K562 (cell line): ENCODE results near the gene CDHR2. TPM values are rescaled to one million over a fixed set of nuclear protein-coding genes. Genes with fewer than 3 reads are reported as not detected.
A peak's percentile ranks its signal among the peaks of the same experiment; 100 is the strongest.

Experiments
- ATAC-seq: fragments of 200-7000 bp; cut with Tn5 transposase; 3 replicates; pipeline ENCODE4 v1.9.1; 2020; ENCODE audit warnings: moderate library complexity
- BruUV-seq: library from RNA; stranded (reverse); fragments of 400-500 nt; replicated peaks from 2 replicates; lab custom pipeline; 2021; lab: Mats Ljungman, UMichigan
- CTCF ChIA-PET: fragments of 300-600 bp; formaldehyde crosslinking; extraction: SDS; loops from one replicate; lab custom pipeline; 2021; ENCODE audit warnings: low intra/inter-chr PET ratio; lab: Yijun Ruan, JAX
- POLR2A ChIA-PET: fragments of 300-600, 350-650 bp; sonication (Branson Sonifier 250); formaldehyde crosslinking; extraction: SDS; loops from one replicate; lab custom pipeline; 2021; ENCODE audit warnings: antibody characterized with exemption, inconsistent platforms; lab: Yijun Ruan, JAX
- DNase-seq, 4 experiments: peaks; one replicate each; pipeline versions ENCODE4 v3.0.0 to v3.0.0-alpha.2; 2011 to 2018; ENCODE audit warnings: low spot score in 3 of 4, mixed read lengths in 3 of 4; ENCODE audit errors: extremely low read depth in 1 of 4
- FAIRE-seq: peaks from 2 replicates; lab custom pipeline; 2011; peaks lifted over from hg19 to GRCh38; lab: Jason Lieb, UNC
- H2AFZ ChIP-seq: 2 replicates; pipeline ENCODE4 v1.6.0; 2011; ENCODE audit warnings: low read depth, low read length, control low read depth, inconsistent platforms
- H3K27ac ChIP-seq: fragments of 200-600 bp; 3 replicates; pipeline ENCODE4 v1.8.0; 2011; ENCODE audit warnings: low read depth, mild to moderate bottlenecking, control low read depth, inconsistent platforms, low read length, moderate library complexity, mixed read lengths; ENCODE audit errors: extremely low read depth
- H3K27me3 ChIP-seq, 2 experiments: fragments of 300-600 bp in 1 of 2; 2 replicates in 1 of 2; 3 replicates in 1 of 2; pipeline versions ENCODE4 v1.6.0 to v1.8.0; 2011; ENCODE audit warnings: inconsistent platforms in 2 of 2, low read length in 2 of 2, mild to moderate bottlenecking in 1 of 2, mixed read lengths in 1 of 2, moderate library complexity in 1 of 2; ENCODE audit not compliant: control insufficient read depth in 2 of 2, insufficient read depth in 2 of 2
- H3K36me3 ChIP-seq: fragments of 300-600 bp; 3 replicates; pipeline ENCODE4 v1.8.0; 2011; ENCODE audit warnings: mild to moderate bottlenecking, low read length, inconsistent platforms; ENCODE audit not compliant: control insufficient read depth, insufficient read depth
- H3K4me1 ChIP-seq, 2 experiments: fragments of 200-600 bp in 1 of 2; replicated peaks in 1 of 2; 2 replicates in 1 of 2; 3 replicates in 1 of 2; pipeline versions ENCODE4 v1.5.1 to v1.8.0; 2011; ENCODE audit warnings: inconsistent platforms in 2 of 2, low read length in 2 of 2, mild to moderate bottlenecking in 1 of 2, mixed read lengths in 1 of 2, moderate library complexity in 1 of 2; ENCODE audit not compliant: control insufficient read depth in 2 of 2, insufficient read depth in 2 of 2
- H3K4me2 ChIP-seq: 2 replicates; pipeline ENCODE4 v1.6.1; 2011; ENCODE audit warnings: low read length, control low read depth, inconsistent platforms, mixed read lengths; ENCODE audit not compliant: insufficient read depth
- H3K4me3 ChIP-seq: fragments of 200-600 bp; sonication (generic), shearing (Covaris generic); 2 replicates; pipeline ENCODE4 v1.5.1; 2016; ENCODE audit warnings: control low read depth, inconsistent platforms
- H3K79me2 ChIP-seq: fragments of 200-600 bp; 3 replicates; pipeline ENCODE4 v1.8.0; 2011; ENCODE audit warnings: low read length, inconsistent platforms; ENCODE audit not compliant: control insufficient read depth, insufficient read depth
- H3K9ac ChIP-seq, 2 experiments: 2 replicates each; pipeline versions ENCODE4 v1.6.0 to v1.6.1; 2011; ENCODE audit warnings: low read depth in 2 of 2, low read length in 2 of 2, control low read depth in 1 of 2, inconsistent platforms in 1 of 2, mild to moderate bottlenecking in 1 of 2, mixed read lengths in 1 of 2; ENCODE audit not compliant: insufficient read depth in 1 of 2
- H3K9me1 ChIP-seq: one replicate; pipeline ENCODE4 v1.6.0; 2011; ENCODE audit warnings: inconsistent platforms, mild to moderate bottlenecking, low read length, moderate library complexity; ENCODE audit not compliant: control insufficient read depth, insufficient read depth
- H3K9me3 ChIP-seq: replicated peaks from 2 replicates; pipeline ENCODE4 v1.5.1; 2011; ENCODE audit warnings: low read depth, low read length, inconsistent platforms; ENCODE audit not compliant: control insufficient read depth, insufficient read depth
- H4K20me1 ChIP-seq: replicated peaks from 2 replicates; pipeline ENCODE4 v1.6.1; 2011; ENCODE audit warnings: low read length, inconsistent platforms, mixed read lengths; ENCODE audit not compliant: control insufficient read depth, insufficient read depth
- BMI1 ChIP-seq: fragments of 150-350 bp; IDR thresholded peaks from 2 replicates; pipeline ENCODE4 v1.6.1; 2014; ENCODE audit warnings: low read length
- DMBX1 ChIP-seq: fragments of 250-450 bp; sonication (Bioruptor Pico); IDR thresholded peaks from 2 replicates; pipeline ENCODE4 v1.8.0; 2022; ENCODE audit warnings: inconsistent platforms, mild to moderate bottlenecking, moderate library complexity, borderline replicate concordance
- NR2F6 ChIP-seq: fragments of 450-650 bp; formaldehyde crosslinking; IDR thresholded peaks from 2 replicates; pipeline ENCODE4 v1.4.0; 2020; ENCODE audit warnings: mild to moderate bottlenecking
- POLR2A ChIP-seq: fragments of 450-650 bp; conservative IDR thresholded peaks from 2 replicates; pipeline ENCODE4 v1.6.1; 2016
- POLR2AphosphoS2 ChIP-seq: IDR thresholded peaks from 2 replicates; pipeline ENCODE4 v1.6.1; 2012; ENCODE audit warnings: low read length, improper control_type of control experiment
- PPARD ChIP-seq: fragments of 250-450 bp; sonication (Bioruptor Pico); IDR thresholded peaks from 2 replicates; pipeline ENCODE4 v1.8.0; 2022; ENCODE audit warnings: inconsistent platforms, mild to moderate bottlenecking, moderate library complexity
- PRPF4 ChIP-seq: fragments of 200-400 bp; formaldehyde crosslinking; IDR thresholded peaks from one replicate; pipeline ENCODE4 v1.6.1; 2017; ENCODE audit warnings: low read length, low read depth, mild to moderate bottlenecking; ENCODE audit not compliant: insufficient read depth, poor library complexity, severe bottlenecking
- RCOR1 ChIP-seq, 2 experiments: IDR thresholded peaks; 2 replicates each; pipeline ENCODE4 v1.6.1; 2012; ENCODE audit warnings: low read depth in 2 of 2, low read length in 2 of 2, borderline replicate concordance in 1 of 2, improper control_type of control experiment in 1 of 2
- ZNF584 ChIP-seq: fragments of 200-800 bp; sonication (Bioruptor generic); IDR thresholded peaks from 2 replicates; pipeline ENCODE4 v1.6.1; 2016; ENCODE audit warnings: low read depth, mild to moderate bottlenecking, missing genetic modification characterization, missing compliant biosample characterization
- WGBS: fragments of 100-300 bp; shearing (Covaris generic); methylation state at CpG from one replicate; pipeline ENCODE4 v1.1.6; 2016; ENCODE audit warnings: low coverage, mixed read lengths; ENCODE audit not compliant: insufficient coverage; ENCODE audit errors: missing lambda C conversion rate; 5-methylcytosine and 5-hydroxymethylcytosine counted together
- in situ Hi-C: fragments of 300-500 bp; cut with MboI; formaldehyde crosslinking; loops from 4 replicates; pipeline ENCODE4 v1.15.0; 2018; ENCODE audit warnings: inconsistent platforms, mixed read lengths
- intact Hi-C: fragments of 100-400 bp; cut with micrococcal nuclease; formaldehyde crosslinking; loops from 2 replicates; pipeline ENCODE4 v1.14.2; 2022
- polyA plus RNA-seq, 8 experiments: library from polyadenylated mRNA; depleted of rRNA in 4 of 8; stranded (reverse) in 5 of 8; unstranded in 3 of 8; fragments of >200 nt; fragmentation: Nextera tagmentation in 2 of 8; fragmentation: Illumina TruSeq in 1 of 8; extraction: Ambion mirVana in 2 of 8; extraction: Trizol in 1 of 8; gene quantifications; 2 replicates each; pipeline versions ENCODE4 v1.2.1 to v1.2.3, GENCODE V29; 2011 to 2014; ENCODE audit warnings: inconsistent platforms in 1 of 8, missing spikeins in 1 of 8
- total RNA-seq, 7 experiments: library from RNA; depleted of rRNA in 6 of 7; stranded (reverse); fragments of >200 nt in 6 of 7; fragmentation: Illumina TruSeq in 2 of 7; extraction: Trizol in 2 of 7; gene quantifications; 2 replicates each; pipeline versions ENCODE4 v1.2.1 to v1.2.3, GENCODE V29; 2011 to 2021; ENCODE audit warnings: low replicate concordance in 1 of 7

The CDHR2 gene
- total and polyA plus RNA-seq, 9 of the 15 experiments (the other 6 are each of a cell fraction or from before 2014, with no cell fraction given): 0.01 to 0.62 (median 0.09) TPM; not detected in 2

DNA sequence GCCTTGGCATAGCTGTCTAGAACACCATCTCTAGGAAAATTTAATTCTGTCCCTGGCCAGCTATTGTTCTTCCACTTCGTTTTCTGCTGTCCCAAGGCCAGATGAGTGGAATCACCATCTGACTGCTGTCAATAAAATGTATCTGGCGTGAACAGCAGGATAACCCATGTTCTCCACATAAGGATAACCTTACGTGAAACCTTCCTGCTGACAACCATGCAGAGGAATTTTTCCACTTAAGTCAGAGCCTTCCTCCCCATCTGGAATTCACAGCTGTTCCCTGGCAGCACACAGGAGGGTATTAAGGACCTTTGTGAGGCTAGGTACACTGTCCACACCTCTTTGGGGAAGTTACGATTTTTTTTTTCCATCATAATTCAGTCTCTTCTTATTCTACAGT lies 40.5 kb upstream of the CDHR2 start:
- CTCF ChIA-PET: no interaction called here
- H3K36me3 ChIP-seq: peaks cover 56% of the 10 kb centered on the region; the same call in 2 of the 3 replicates
- no peak overlapping the region for H3K4me3 ChIP-seq
- H3K9ac ChIP-seq: no peak overlapping the region
- WGBS: 94% methylated on average over 4 of the region's 4 CpGs
- no peak for DNase-seq
- H3K4me1 ChIP-seq: peaks cover 0 to under 1% of the 10 kb centered on the region in 2 experiments; a peak in 1 of 5 replicates
- H3K27me3 ChIP-seq: no peaks in the 10 kb centered on the region
- TF ChIP-seq DMBX1 (no peak), PPARD (CRISPR knock-in tag) (no peak), POLR2AphosphoS2 (peak; percentile 32; the same call in 1 of the 2 replicates), POLR2A (0 out of 2 replicates have a peak, but pooled peaks have one; percentile 14), PRPF4 (no peak), BMI1 (no peak), NR2F6 (CRISPR knock-in tag) (no peak), RCOR1 (IDR thresholded peaks at IDR 0.05; ENCODE audit: borderline replicate concordance in 1 of 2, low read depth in 2 of 2, low read length in 2 of 2) (no peak), ZNF584 (CRISPR knock-in tag) (no peak)
- TF ChIP-seq, all 486 proteins: peak for 2
- FAIRE-seq (no peak), ATAC-seq (no peak)
- Histone ChIP-seq H3K9me3 (no peaks in the 10 kb centered on the region), H3K4me2 (no peak overlapping the region), H3K9me1 (no peaks in the 10 kb centered on the region), H3K79me2 (no peaks in the 10 kb centered on the region), H2AFZ (no peak overlapping the region), H3K27ac (no peak overlapping the region), H4K20me1 (no peaks in the 10 kb centered on the region)
- BruUV-seq: no TSS peak
- intact Hi-C loops: no loop called here
- in situ Hi-C loops: no loop called here
- POLR2A ChIA-PET: interaction anchor here (1.5 kb wide), 1 partner anchor 24 kb away, joined by 3 read pairs; no protein-coding TSS in a partner anchor
